GM23338 (cell line): Measurements from ENCODE around the gene VILL. TPM values are rescaled to one million over a fixed set of nuclear protein-coding genes. Genes with fewer than 3 reads are reported as not detected.

Experiments
- ATAC-seq: fragments of 200-7000 bp; cut with Tn5 transposase; 3 replicates; pipeline ENCODE4 v1.9.1; 2020
- DNase-seq: peaks from one replicate; pipeline ENCODE4 v3.0.0-alpha.2; 2015; ENCODE audit warnings: low spot score
- H2AFZ ChIP-seq: fragments of 200-600 bp; sonication (generic); 2 replicates; pipeline ENCODE4 v1.8.0; 2016; ENCODE audit warnings: antibody characterized with exemption, mild to moderate bottlenecking, moderate library complexity
- H3F3A ChIP-seq: fragments of 200-600 bp; sonication (generic); replicated peaks from 2 replicates; pipeline ENCODE4 v1.8.0; 2017; ENCODE audit warnings: antibody characterized with exemption, mixed run types, low read depth
- H3K27ac ChIP-seq: fragments of 200-600 bp; sonication (generic); 2 replicates; pipeline ENCODE4 v1.6.1; 2016; ENCODE audit warnings: low read depth
- H3K27me3 ChIP-seq: fragments of 200-600 bp; sonication (generic); 2 replicates; pipeline ENCODE4 v1.8.0; 2016; ENCODE audit warnings: mild to moderate bottlenecking, mixed run types, moderate library complexity; ENCODE audit not compliant: insufficient read depth
- H3K36me3 ChIP-seq: fragments of 200-600 bp; sonication (generic); 2 replicates; pipeline ENCODE4 v1.8.0; 2016; ENCODE audit warnings: mild to moderate bottlenecking; ENCODE audit not compliant: insufficient read depth
- H3K4me1 ChIP-seq: fragments of 200-600 bp; sonication (generic); 2 replicates; pipeline ENCODE4 v1.8.0; 2016; ENCODE audit warnings: mild to moderate bottlenecking, moderate library complexity; ENCODE audit not compliant: insufficient read depth
- H3K4me2 ChIP-seq: fragments of 200-600 bp; sonication (generic); 2 replicates; pipeline ENCODE4 v1.7.1; 2017; ENCODE audit warnings: mixed run types
- H3K4me3 ChIP-seq: fragments of 200-600 bp; sonication (generic); 2 replicates; pipeline ENCODE4 v1.6.1; 2016; ENCODE audit warnings: mixed run types
- H3K79me2 ChIP-seq: fragments of 200-600 bp; sonication (generic); replicated peaks from 2 replicates; pipeline ENCODE4 v1.8.0; 2017; ENCODE audit warnings: mild to moderate bottlenecking; ENCODE audit not compliant: insufficient read depth
- H3K9me2 ChIP-seq: fragments of 200-600 bp; sonication (generic); 2 replicates; pipeline ENCODE4 v1.8.0; 2017; ENCODE audit not compliant: insufficient read depth
- H4K20me1 ChIP-seq: fragments of 200-600 bp; sonication (generic); replicated peaks from 2 replicates; pipeline ENCODE4 v1.8.0; 2017; ENCODE audit warnings: mild to moderate bottlenecking; ENCODE audit not compliant: insufficient read depth
- H3K27ac Mint-ChIP-seq: 2 replicates; pipeline ENCODE4 v1.8.0; 2020; ENCODE audit warnings: inconsistent platforms, mild to moderate bottlenecking, moderate library complexity, mixed read lengths
- H3K27me3 Mint-ChIP-seq: 3 replicates; pipeline ENCODE4 v1.8.0; 2022; ENCODE audit warnings: low read depth, mild to moderate bottlenecking, moderate library complexity, mixed read lengths, inconsistent platforms; ENCODE audit not compliant: insufficient read depth, poor library complexity
- H3K36me3 Mint-ChIP-seq: 3 replicates; pipeline ENCODE4 v1.8.0; 2021; ENCODE audit warnings: low read depth, mild to moderate bottlenecking, inconsistent platforms, moderate library complexity, mixed read lengths
- H3K4me1 Mint-ChIP-seq: 3 replicates; pipeline ENCODE4 v1.8.0; 2020; ENCODE audit warnings: mild to moderate bottlenecking, inconsistent platforms, mixed read lengths
- H3K4me3 Mint-ChIP-seq: 3 replicates; pipeline ENCODE4 v1.8.0; 2021; ENCODE audit warnings: moderate library complexity, mild to moderate bottlenecking, inconsistent platforms, mixed read lengths
- H3K9me3 Mint-ChIP-seq: 3 replicates; pipeline ENCODE4 v1.8.0; 2020; ENCODE audit warnings: moderate library complexity, mild to moderate bottlenecking, inconsistent platforms, mixed read lengths
- CREB1 ChIP-seq: fragments of 250-450 bp; sonication (Bioruptor Pico); IDR thresholded peaks from 2 replicates; pipeline ENCODE4 v1.5.0; 2020; ENCODE audit warnings: low read depth, mild to moderate bottlenecking, moderate library complexity
- CTCF ChIP-seq, 2 experiments: fragments of 200-600 bp in 1 of 2; sonication (generic) in 1 of 2; conservative IDR thresholded peaks; 2 replicates each; pipeline versions ENCODE4 v1.5.1 to v1.6.1; 2016 to 2017; ENCODE audit warnings: antibody characterized with exemption in 2 of 2, low read depth in 2 of 2, mild to moderate bottlenecking in 2 of 2, moderate library complexity in 1 of 2
- ETS1 ChIP-seq: IDR thresholded peaks from 2 replicates; pipeline ENCODE4 v1.6.1; 2016; ENCODE audit warnings: antibody characterized with exemption
- EZH2 ChIP-seq: fragments of 200-600 bp; sonication (generic); IDR thresholded peaks from one replicate; pipeline ENCODE4 v1.8.0; 2017; ENCODE audit warnings: antibody characterized with exemption, mild to moderate bottlenecking, low read depth; ENCODE audit not compliant: unreplicated experiment
- EZH2phosphoT487 ChIP-seq: fragments of 200-600 bp; sonication (generic); IDR thresholded peaks from one replicate; pipeline ENCODE4 v1.8.1; 2018; ENCODE audit warnings: antibody characterized with exemption; ENCODE audit not compliant: unreplicated experiment
- JUNB ChIP-seq: IDR thresholded peaks from one replicate; pipeline ENCODE4 v1.6.1; 2016; ENCODE audit warnings: antibody characterized with exemption; ENCODE audit not compliant: unreplicated experiment
- NANOG ChIP-seq: IDR thresholded peaks from 2 replicates; pipeline ENCODE4 v1.6.1; 2016; ENCODE audit warnings: antibody characterized with exemption, borderline replicate concordance
- POLR2AphosphoS5 ChIP-seq: IDR thresholded peaks from 2 replicates; pipeline ENCODE4 v1.6.1; 2016; ENCODE audit warnings: antibody characterized with exemption, low read depth
- REST ChIP-seq: IDR thresholded peaks from one replicate; pipeline ENCODE4 v1.6.1; 2018; ENCODE audit warnings: antibody characterized with exemption; ENCODE audit not compliant: unreplicated experiment
- STAT1 ChIP-seq: IDR thresholded peaks from one replicate; pipeline ENCODE4 v1.6.1; 2016; ENCODE audit warnings: antibody characterized with exemption; ENCODE audit not compliant: unreplicated experiment
- ZNF114 ChIP-seq: fragments of 250-450 bp; sonication (Bioruptor Pico); IDR thresholded peaks from 2 replicates; pipeline ENCODE4 v1.5.0; 2020; ENCODE audit warnings: mild to moderate bottlenecking, moderate library complexity
- ZNF331 ChIP-seq: fragments of 250-450 bp; sonication (Bioruptor Pico); IDR thresholded peaks from 2 replicates; pipeline ENCODE4 v1.5.0; 2020; ENCODE audit warnings: low read depth, mild to moderate bottlenecking, moderate library complexity
- ZNF462 ChIP-seq: fragments of 250-450 bp; sonication (Bioruptor Pico); IDR thresholded peaks from 2 replicates; pipeline ENCODE4 v1.5.0; 2020; ENCODE audit warnings: mild to moderate bottlenecking, moderate library complexity
- polyA plus RNA-seq: library from polyadenylated mRNA; unstranded; fragments of >200 nt; fragmentation: Nextera tagmentation; extraction: Ambion mirVana; gene quantifications from 2 replicates; pipeline ENCODE4 v1.2.1, GENCODE V29; 2016
- total RNA-seq: library from RNA; depleted of rRNA; stranded (reverse); fragments of >200 nt; shearing (Covaris generic); gene quantifications from 2 replicates; pipeline ENCODE4 v1.2.3, GENCODE V29; 2014

VILL gene
- total and polyA plus RNA-seq, 2 experiments from 2014 or later = 2.7 to 9.8 TPM

GRCh38 chr3:37989821-37990480 is 635 bp upstream of the VILL start:
- H3K27ac ChIP-seq = no peak overlapping the region
- peak overlapping the region; percentile 96 for H2AFZ ChIP-seq
- Mint-ChIP-seq H3K27ac (no peak overlapping the region), H3K9me3 (no peaks in the 10 kb centered on the region), H3K36me3 (no peaks in the 10 kb centered on the region), H3K4me3 (no peak overlapping the region), H3K27me3 (peaks cover 27% of the 10 kb centered on the region), H3K4me1 (peaks cover 12% of the 10 kb centered on the region)
- no peaks in the 10 kb centered on the region for H3K36me3 ChIP-seq
- no peak for DNase-seq
- no peaks in the 10 kb centered on the region for H3K79me2 ChIP-seq
- TF ChIP-seq EZH2phosphoT487 (no peak), STAT1 (no peak), NANOG (no peak), ETS1 (no peak), POLR2AphosphoS5 (no peak), ZNF331 (CRISPR knock-in tag) (no peak), ZNF462 (CRISPR knock-in tag) (no peak), EZH2 (no peak), JUNB (no peak), REST (no peak), ZNF114 (CRISPR knock-in tag) (no peak), CREB1 (CRISPR knock-in tag) (no peak), CTCF (conservative IDR thresholded peaks at IDR 0.05; ENCODE audit: low read depth in 2 of 2) (no peak)
- H3K4me2 ChIP-seq = no peak overlapping the region
- ATAC-seq = no peak
- no peaks in the 10 kb centered on the region for H3K27me3 ChIP-seq
- peaks cover 11% of the 10 kb centered on the region; the same call in 1 of the 2 replicates for H3K4me1 ChIP-seq
- H3K4me3 ChIP-seq = no peak overlapping the region
- no peaks in the 10 kb centered on the region for H4K20me1 ChIP-seq
- H3K9me2 ChIP-seq = no peaks in the 10 kb centered on the region
- peaks cover 4% of the 10 kb centered on the region; the same call in 1 of the 2 replicates for H3F3A ChIP-seq
